TTC549 (cell line): ENCODE results near the gene ETS1.

ENCODE experiments used
- FAIRE-seq: peaks from 2 replicates; lab custom pipeline; 2012; peaks lifted over from hg19 to GRCh38; lab: Jason Lieb, UNC

ETS1 gene

GRCh38 chr11:128587415-128587814 is at the start of gene ETS1:
TSS of gene ETS1 (minus strand) at chr11:128587558. CDS start at chr11:128573130, 14,428 bp downstream.
- FAIRE-seq: no peak

GRCh38 chr11:128634395-128634794 is 47.0 kb upstream of the ETS1 start:
- FAIRE-seq: no peak

- no peak for FAIRE-seq
Measured at GRCh38 chr11:128633384-128633965, 46.1 kb upstream of the ETS1 start.

- no peak for FAIRE-seq
Measured at GRCh38 chr11:128632141-128632791, 44.9 kb upstream of the ETS1 start.

- no peak for FAIRE-seq
Measured at GRCh38 chr11:128630367-128631230, 43.2 kb upstream of the ETS1 start.

GRCh38 chr11:128629516-128630106 is 42.3 kb upstream of the ETS1 start:
- no peak for FAIRE-seq

- FAIRE-seq: no peak
Measured at GRCh38 chr11:128628686-128629085, 41.3 kb upstream of the ETS1 start.

- FAIRE-seq: no peak
Measured at GRCh38 chr11:128628325-128628673, 40.9 kb upstream of the ETS1 start.

GRCh38 chr11:128627666-128628324 is 40.4 kb upstream of the ETS1 start:
- FAIRE-seq: no peak

GRCh38 chr11:128626913-128627665 is 39.7 kb upstream of the ETS1 start:
- FAIRE-seq: no peak

- no peak for FAIRE-seq
Measured at GRCh38 chr11:128625746-128626145, 38.4 kb upstream of the ETS1 start.

- no peak for FAIRE-seq
Measured at GRCh38 chr11:128625326-128625725, 38.0 kb upstream of the ETS1 start.

GRCh38 chr11:128624269-128625175 is 37.2 kb upstream of the ETS1 start:
- no peak for FAIRE-seq

GRCh38 chr11:128623091-128623490 is 35.7 kb upstream of the ETS1 start:
- no peak for FAIRE-seq

- no peak for FAIRE-seq
Measured at GRCh38 chr11:128621601-128622501, 34.5 kb upstream of the ETS1 start.

- FAIRE-seq: no peak
Measured at GRCh38 chr11:128620309-128621100, 33.1 kb upstream of the ETS1 start.

GRCh38 chr11:128619540-128620308 is 32.4 kb upstream of the ETS1 start:
- no peak for FAIRE-seq

- no peak for FAIRE-seq
Measured at GRCh38 chr11:128619007-128619406, 31.6 kb upstream of the ETS1 start.
